GM21786 (cell line): ENCODE data around the gene MAD2L1BP.
"Not testable (repeated sequence)": the region's sequence is repeated elsewhere in the genome, so short reads cannot be mapped to it uniquely, and the experiment has no call there.

Experiments used
- ATAC-seq: cut with Tn5 transposase; IDR thresholded peaks from one replicate; pipeline ENCODE4 v1.9.1; 2021; ENCODE audit not compliant: unreplicated experiment

Gene MAD2L1BP

DNA sequence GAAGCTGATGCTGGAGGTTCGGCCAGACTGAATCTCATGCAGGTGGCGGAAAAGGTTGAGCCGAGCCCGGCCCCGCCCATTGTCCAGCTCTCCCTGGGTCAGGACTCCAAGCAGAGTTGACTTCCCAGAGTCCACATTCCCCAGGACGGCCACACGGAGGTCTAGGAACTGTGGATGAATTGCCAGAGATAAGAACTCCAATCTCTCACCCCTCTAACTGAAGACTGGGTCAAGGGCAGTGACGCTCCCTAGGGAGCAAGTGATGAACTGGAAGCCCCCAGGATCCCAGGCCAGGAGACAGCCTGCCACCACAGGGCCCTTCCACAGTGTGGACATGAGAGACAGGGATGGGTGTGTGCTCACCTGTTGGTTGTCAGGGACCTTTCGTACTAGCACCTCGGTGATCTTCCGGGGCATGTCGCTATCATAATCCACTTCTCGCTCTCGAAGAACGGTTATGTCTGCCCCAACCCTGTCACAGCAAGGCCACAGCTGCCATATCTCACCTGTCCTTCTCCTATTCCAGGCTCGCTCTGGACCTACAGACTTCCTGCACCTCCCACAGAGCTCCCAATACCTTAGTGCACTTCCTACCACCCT lies 10.1 kb upstream of the MAD2L1BP start:
- no peak for ATAC-seq

DNA sequence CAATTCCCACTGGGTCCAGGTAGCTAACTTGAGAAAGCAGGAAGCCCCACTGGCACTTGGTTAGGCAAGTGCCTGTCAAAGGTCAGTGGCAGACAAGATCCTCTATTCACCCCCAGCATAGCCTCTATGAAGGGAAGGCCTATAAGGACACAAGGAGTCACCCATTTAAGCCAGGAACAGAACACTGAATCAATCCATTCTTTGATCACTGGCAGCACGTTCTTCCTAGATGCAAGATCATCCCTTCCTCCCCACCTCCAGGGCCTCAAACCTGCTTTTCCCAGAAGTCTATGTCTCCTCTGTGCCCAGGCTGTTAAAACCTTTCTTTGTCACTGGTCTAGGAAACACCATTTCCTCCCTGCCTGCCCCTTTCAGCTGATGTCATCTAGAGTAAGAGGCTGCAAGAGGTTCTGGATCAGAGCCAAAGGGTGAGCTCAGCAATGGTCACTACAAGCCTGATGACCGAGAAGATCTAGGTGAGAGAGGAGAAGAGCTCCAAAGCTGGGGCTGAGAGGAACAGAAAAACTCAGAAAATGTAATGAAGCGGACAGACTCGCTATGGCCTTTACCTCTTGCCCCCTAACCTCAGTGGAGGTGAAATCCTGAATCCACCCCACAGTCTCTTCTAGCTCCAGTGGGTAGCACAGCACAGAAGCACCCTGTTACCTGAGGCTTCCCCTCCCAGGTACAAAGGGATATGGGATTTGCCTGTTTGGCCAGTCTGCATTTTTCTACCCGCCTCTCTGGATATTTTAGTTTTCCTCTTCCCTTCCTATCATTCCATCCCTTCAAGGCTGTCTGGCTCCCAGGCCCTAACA lies 8.4 kb upstream of the MAD2L1BP start:
- no peak for ATAC-seq

DNA sequence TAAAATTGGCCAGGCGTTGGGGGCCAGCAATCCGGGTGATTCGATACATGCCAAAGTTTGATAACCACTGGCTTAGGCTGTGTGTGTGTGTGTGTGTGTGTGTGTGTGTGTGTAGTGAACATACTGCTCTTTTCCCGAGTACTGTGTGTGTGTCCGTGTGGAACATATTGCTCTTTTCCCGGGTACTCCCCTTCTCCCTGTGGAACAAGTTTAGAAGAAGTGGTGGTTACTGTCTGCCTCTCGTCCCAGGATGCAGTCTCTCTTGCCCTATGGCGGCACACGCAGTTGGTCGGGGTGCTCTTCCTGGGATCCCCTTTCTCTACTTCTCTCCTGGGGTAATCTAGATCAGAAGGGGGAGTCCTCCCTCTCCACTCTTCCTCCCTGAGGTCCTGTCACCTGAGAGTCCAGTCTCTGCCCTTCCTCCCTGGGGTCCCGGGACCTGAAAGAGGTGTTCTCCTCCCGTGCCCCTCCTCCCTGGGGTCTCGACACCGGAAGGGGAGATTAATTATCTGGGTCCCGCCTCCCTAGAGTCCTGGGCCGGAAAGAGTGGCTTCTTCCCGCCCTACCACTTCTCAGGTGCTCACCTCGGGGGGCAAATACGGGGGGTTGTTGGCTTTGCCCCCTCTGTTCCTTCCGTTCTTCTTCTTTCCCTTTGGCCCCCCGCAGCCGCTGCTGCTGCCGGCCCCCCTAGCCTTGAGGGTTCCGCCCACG lies 7.1 kb upstream of the MAD2L1BP start:
- ATAC-seq = no peak

DNA sequence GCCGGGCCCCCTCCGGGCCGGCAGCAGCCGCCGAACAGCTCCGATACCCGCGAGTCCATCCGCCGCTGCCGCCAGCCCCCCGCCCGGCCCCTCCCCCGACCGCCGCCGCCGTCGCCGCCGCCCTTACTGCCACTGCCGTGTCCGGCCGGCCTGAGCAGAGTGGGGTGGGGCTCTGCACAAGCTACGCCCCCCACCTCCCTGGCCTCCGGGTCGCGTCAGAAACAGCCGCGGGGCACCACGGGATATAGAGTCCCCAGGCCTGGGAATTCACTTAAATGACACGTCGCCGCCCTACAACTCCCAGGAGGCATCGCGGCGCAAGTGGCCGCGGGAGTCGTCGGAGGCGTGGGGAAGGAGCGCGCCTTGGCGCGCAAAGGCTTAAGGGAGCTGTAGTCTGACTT lies 6.5 kb upstream of the MAD2L1BP start, which contains the start of gene GTPBP2:
TSS of gene GTPBP2 (minus strand) at position 161 of the 401 bp plus-strand sequence. CDS start at position 59, 102 bp downstream.
- peak; percentile 79 for ATAC-seq

DNA sequence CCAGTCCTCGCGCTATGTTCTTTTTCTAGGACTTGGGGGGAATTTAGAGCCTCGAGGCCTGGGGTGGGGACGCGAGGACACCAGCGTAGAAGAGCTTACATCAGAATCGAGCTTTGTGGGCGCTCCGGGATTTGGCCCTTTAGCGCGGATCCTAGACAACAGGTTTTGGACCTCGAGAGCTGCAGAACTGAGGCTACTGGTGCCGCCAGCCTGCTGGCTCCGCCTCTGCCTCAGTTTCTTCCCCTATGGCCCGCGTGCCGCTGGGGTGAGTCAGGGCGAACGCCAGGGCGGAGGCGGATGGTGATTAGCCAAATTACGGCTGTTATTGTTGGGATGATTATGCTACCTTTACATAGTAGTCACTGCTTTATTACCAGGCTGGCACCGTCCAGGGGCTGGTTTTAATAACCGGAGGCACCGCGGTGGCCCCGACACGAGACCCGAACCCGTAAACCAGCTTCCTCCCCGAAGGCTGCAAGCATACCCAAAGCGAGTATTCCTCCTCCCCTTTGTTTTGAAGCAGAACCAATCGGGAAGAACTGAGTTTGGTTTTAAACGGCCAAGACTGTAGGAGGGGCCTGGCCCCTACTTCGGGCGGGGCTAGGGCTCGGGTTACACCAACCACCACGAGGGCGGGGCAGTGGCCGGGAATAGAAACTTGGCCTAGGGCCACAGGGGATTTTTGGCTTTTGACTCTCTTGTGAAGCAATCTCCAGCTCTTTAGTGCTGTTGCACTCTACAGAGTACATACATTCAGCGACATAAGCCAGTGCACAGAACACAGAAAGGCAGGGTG lies 5.9 kb upstream of the MAD2L1BP start:
- peak; percentile 65 for ATAC-seq

DNA sequence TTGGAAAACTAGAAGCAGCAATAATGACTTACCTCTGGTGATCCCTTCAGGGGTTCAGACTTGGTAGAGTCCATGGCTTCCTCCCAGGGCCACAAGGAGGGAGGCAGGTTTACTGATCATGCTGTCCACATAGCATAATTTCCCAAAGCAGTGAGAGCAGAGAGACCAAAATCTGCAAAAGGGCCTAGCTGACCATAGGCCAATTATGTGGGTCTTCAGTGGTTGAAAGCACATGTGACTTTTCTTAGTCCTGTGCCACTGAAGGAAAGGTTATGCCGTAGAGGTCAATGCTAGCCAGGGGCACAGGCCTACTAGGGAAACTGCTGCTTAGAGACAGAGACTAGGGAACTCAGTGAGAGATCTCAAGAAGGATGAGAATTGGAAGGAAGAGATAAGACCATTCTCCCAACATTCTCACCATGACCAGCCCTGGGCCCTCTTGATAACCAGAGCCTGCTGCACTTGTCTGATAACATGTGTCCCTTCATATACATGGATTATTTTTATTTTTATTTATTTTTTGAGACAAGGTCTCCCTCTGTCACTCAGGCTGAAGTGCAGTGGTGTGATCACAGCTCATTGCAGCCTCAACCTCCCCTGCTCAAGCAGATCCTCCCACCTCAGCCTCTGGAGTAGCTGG lies 4.5 kb upstream of the MAD2L1BP start:
- ATAC-seq = no peak

DNA sequence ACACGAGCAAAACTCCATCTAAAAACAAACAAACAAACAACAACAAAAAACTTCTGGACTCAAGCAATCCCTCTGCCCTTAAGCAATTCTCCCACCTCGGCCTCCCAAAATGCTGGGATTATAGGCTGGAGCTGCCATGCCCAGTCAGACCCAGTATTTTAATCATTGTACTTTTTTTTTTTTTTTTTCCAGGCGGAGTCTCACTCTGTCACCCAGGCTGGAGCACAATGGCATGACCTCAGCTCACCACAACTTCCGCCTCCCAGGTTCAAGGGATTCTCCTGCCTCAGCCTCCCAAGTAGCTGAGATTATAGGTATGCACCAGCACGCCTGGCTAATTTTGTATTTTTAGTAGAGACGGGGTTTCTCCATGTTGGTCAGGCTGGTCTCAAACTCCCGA lies 2.6 kb upstream of the MAD2L1BP start:
- not testable (repeated sequence) for ATAC-seq

DNA sequence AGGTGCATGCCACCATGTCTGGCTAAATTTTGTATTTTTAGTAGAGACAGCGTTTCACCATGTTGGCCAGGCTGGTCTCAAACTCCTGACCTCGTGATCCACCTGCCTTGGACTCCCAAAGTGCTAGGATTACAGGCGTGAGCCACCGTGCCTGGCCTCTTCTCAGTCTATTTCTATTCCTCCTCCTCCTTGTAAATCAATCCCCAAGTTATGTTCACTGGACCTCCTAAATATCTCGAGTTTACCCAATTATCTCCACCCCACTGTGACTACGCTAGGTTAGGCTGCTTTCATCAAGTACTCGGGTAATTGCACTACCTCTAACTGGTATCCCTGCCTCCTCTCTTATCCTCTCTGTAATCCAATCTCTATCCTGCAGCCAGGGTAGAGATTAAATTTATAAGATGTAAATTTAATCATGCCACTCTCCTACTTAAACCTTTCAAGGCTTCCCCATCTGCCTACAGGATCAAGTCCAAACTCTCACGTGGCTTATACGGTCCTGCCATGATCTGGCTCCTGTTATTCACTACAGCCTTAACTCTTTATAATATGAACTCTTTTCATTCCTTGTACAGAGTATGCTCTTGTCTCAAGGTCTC lies 837 bp upstream of the MAD2L1BP start:
- ATAC-seq = no peak

DNA sequence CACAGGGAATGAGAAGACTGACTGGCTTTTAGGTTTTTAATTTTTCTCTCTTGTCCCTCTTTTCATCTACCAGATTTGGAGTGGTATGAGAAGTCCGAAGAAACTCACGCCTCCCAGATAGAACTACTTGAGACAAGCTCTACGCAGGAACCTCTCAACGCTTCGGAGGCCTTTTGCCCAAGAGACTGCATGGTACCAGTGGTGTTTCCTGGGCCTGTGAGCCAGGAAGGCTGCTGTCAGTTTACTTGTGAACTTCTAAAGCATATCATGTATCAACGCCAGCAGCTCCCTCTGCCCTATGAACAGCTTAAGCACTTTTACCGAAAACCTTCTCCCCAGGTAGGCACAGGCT lies 644 bp downstream of the MAD2L1BP start:
- ATAC-seq = no peak

DNA sequence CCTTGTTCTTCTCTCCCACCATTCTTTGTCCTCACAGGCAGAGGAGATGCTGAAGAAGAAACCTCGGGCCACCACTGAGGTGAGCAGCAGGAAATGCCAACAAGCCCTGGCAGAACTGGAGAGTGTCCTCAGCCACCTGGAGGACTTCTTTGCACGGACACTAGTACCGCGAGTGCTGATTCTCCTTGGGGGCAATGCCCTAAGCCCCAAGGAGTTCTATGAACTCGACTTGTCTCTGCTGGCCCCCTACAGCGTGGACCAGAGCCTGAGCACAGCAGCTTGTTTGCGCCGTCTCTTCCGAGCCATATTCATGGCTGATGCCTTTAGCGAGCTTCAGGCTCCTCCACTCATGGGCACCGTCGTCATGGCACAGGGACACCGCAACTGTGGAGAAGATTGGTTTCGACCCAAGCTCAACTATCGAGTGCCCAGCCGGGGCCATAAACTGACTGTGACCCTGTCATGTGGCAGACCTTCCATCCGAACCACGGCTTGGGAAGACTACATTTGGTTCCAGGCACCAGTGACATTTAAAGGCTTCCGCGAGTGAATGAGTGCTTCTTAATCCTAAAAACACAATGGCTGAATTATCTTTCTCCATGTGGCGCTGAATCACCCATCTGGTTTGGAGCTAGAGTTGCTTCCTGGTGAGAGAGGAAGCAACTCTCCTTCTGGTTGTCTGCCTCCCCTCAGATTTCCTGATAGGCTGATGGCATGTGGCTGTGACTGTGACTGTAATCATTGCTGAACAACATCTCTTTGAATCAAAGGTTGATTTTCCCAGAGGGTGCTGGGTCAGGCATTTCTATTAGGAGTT lies 4.6 kb downstream of the MAD2L1BP start:
- ATAC-seq = no peak

DNA sequence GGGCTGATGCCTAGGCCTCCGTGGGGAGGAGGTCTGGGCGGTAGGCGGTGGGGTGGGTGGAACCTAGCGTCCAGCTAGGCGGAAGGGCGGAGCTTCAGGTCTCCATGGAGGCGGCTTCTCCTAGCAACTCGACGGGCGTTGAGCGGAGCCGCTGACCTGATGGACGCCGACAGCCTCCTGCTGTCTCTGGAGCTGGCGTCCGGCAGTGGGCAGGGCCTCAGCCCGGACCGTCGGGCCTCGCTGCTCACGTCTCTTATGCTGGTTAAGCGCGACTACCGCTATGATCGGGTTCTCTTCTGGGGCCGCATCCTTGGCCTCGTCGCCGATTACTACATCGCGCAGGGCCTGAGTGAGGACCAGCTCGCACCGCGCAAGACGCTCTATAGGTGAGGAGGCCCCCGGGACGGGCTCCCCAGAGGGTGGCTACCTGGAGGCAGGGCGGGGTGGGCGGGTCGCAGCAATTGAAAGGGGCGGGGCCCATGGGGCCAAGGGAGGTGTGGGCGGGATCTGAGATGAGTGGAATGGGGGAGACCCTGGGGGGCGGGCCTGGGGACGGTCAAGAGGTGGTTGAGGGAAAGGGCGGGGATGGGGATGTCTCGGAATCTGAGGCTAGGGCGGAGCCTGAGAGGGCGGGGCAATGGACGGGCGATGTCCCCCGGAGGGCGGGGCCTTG lies 9.4 kb downstream of the MAD2L1BP start, which contains the start of gene RSPH9:
TSS of gene RSPH9 (plus strand) at position 97 of the 673 bp plus-strand sequence. CDS start at position 160, 63 bp downstream.
- peak; percentile 55 for ATAC-seq

DNA sequence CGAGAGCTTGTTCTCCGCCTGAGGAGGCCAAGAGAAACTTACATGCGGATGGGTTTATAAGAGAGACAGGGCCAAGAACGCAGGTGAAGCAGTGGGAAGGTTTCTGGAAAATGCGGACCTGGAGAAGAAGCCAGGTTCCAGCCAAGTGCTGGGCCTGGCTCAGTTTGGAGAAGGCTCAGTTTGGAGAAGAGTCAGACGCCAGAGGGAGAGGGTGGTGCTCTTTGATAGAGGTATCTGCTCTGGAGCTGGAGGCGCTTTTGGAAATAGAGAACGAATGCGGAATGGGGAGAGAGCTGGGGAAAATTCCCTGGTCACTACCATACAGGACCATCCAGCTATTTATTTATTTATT lies 9.9 kb downstream of the MAD2L1BP start:
- no peak for ATAC-seq

DNA sequence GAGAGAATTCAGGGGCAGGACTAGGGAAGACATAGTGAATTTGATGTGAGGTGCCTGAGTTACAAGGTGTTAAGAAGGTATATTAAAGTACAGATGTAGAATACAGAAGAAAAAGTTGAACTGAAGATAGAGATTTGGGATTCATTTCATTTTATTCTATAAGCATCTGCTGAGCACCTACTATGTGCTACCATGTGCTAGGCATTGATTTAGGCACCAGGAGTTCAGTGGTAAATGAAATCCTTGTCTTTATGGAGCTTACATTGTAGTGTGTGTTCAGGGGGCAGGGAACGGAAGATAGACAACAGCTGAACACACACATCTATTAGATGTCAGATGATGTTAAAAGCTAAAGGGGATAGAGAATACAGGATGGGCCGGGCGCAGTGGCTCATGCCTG lies 12.0 kb downstream of the MAD2L1BP start:
- ATAC-seq = no peak

DNA sequence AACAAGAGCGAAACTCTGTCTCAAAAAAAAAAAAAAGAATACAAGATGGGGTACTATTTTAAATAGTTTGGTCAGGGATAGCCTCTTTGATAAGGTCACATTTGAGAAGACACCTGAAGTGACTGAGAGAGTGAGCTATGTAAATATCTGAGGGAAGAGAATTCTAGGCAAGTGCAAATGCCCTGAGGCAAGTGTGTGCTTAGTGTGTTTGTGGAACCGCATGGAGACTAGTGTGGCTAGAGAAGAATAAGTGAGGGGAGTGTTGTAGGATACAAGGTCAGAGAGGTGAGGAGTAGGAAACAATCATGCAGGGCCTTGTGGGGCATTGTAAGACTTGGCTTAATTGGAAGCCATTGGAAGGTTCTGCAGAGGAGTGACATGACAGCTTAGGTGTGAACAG lies 12.6 kb downstream of the MAD2L1BP start:
- no peak for ATAC-seq

DNA sequence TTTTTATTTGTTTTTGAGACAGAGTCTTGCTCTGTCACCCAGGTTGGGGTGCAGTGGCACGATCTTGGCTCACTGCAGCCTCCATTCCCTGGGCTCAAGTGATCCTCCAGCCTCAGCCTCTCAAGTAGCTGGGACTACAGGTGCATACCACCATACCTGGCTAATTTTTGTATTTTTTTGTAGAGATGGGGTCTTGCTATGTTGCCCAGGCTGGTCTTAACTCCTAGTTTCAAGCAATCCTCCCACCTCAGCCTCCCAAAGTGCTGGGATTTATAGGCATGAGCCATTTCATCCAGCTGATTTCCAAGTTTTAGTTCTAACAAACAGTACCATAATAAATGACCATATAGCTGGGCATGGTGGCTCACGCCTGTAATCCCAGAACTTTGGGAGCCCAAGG lies 17.2 kb downstream of the MAD2L1BP start:
- ATAC-seq = not testable (repeated sequence)

DNA sequence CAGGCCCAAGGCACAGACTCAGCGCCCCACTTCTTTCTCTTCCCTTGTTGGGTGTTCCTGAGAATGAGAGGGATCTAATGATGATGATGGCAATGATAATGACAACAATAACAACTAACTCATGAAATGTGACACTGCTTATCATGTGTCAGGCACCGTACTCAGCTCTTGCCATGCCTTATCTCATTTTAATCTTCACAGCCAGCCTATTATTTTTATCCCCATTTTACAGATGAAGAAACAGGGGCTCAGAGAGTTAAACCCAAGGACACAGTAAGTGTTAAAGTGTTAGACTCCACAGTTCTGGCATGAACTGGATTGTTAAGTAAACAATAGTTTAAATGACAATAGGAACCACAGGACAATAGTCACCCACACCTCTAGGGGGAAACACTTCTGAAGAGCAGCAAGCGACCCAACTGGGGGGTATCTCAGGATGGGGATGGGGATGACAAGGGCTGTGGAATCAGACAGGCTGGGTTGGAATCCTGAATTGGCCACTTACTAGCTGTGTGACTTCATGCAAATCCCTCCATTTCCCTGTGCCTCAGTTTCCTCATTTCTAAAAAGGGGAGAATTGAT lies 21.7 kb downstream of the MAD2L1BP start:
- no peak for ATAC-seq

DNA sequence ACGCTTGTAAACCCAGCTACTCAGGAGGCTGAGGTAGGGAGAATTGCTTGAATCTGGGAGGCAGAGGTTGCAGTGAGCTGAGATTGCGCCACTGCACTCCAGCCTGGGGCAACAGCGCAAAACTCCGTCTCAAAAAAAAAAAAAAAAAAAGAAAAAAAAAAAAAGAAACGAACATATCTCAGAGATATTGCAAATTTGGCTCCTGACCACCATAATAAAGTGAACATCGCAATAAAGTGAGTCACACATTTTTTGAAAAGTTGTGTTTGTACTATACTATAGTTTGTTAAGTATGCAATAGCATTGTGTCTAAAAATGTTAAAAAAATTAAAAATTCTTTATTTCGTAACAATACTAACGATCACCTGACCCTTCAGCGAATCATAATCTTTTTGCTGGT lies 22.5 kb downstream of the MAD2L1BP start:
- no peak for ATAC-seq

DNA sequence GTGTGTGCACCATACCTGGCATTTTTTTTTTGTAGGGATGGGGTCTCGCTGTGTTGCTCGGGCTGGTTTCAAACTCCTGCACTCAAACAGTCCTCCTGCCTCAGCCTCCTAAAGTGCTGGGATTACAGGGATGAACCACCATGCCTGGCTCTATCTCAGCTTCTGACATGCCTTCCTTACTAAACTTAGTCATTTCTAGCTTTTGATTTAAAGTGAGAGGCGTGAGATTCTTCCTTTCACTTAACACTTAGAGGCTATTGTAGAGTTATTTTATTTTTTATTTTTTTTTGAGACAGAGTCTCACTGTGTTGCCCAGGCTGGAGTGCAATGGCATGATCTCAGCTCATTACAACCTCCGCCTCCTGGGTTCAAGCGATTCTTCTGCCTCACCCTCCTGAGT lies 27.3 kb downstream of the MAD2L1BP start:
- ATAC-seq = not testable (repeated sequence)
